ENCODE measurements around the gene CPLX4. TPM values are rescaled to one million over a fixed set of nuclear protein-coding genes. Genes with fewer than 3 reads are reported as not detected.

Gene CPLX4
- polyA plus RNA-seq, 1 experiment = not detected

GRCh38 chr18:59358414-59358711 lies 39.9 kb upstream of the CPLX4 start:
- ChIA-PET POLR2A (interaction anchor here (0.6 to 1.4 kb wide), 3 partner anchors 31 to 108 kb away, joined by 3 to 6 read pairs (median 4); no protein-coding TSS in a partner anchor), CTCF (interaction anchor here (0.7 to 3.6 kb wide), 3 partner anchors 44 to 679 kb away, joined by 3 to 20 read pairs (median 5); no protein-coding TSS in a partner anchor)
- H3K27ac ChIP-seq (ENCODE audit: low read depth, low read length) = peak overlapping the region; percentile 95
- H3K9me3 ChIP-seq (ENCODE audit: control insufficient read depth, insufficient read depth, low read length) = 0 out of 2 replicates have a peak, but pooled peaks cover 4% of the 10 kb centered on the region
- peak overlapping the region; percentile 97 for H3K4me3 ChIP-seq (ENCODE audit: low read depth, low read length)
- peaks cover 8% of the 10 kb centered on the region for H3K27me3 ChIP-seq (ENCODE audit: control insufficient read depth, insufficient read depth, low read length)
- no peak for TF ChIP-seq CTCF (IDR thresholded peaks at IDR 0.05; ENCODE audit: low read depth, low read length)
- peak; percentile 47 for DNase-seq (ENCODE audit: low read depth, low spot score)

GRCh38 chr18:59357928-59358327 lies 39.5 kb upstream of the CPLX4 start:
- H3K9me3 ChIP-seq (ENCODE audit: control insufficient read depth, insufficient read depth, low read length) = 0 out of 2 replicates have a peak, but pooled peaks cover 4% of the 10 kb centered on the region
- ChIA-PET CTCF (interaction anchor here (0.7 to 1.0 kb wide), 2 partner anchors 45 to 679 kb away, joined by 3 to 5 read pairs; no protein-coding TSS in a partner anchor), POLR2A (interaction anchor here (0.6 to 0.7 kb wide), 2 partner anchors 54 to 108 kb away, joined by 3 to 6 read pairs; no protein-coding TSS in a partner anchor)
- peak; percentile 20 for DNase-seq (ENCODE audit: low read depth, low spot score)
- H3K27ac ChIP-seq (ENCODE audit: low read depth, low read length) = no peak overlapping the region
- no peak for TF ChIP-seq CTCF (IDR thresholded peaks at IDR 0.05; ENCODE audit: low read depth, low read length)
- peak overlapping the region; percentile 97 for H3K4me3 ChIP-seq (ENCODE audit: low read depth, low read length)
- peaks cover 8% of the 10 kb centered on the region for H3K27me3 ChIP-seq (ENCODE audit: control insufficient read depth, insufficient read depth, low read length)

- Histone ChIP-seq H3K27ac (ENCODE audit: low read depth, low read length) (no peak overlapping the region), H3K27me3 (ENCODE audit: control insufficient read depth, insufficient read depth, low read length) (no peaks in the 10 kb centered on the region), H3K9me3 (ENCODE audit: control insufficient read depth, insufficient read depth, low read length) (0 out of 2 replicates have a peak, but pooled peaks cover 4% of the 10 kb centered on the region), H3K4me3 (ENCODE audit: low read depth, low read length) (no peak overlapping the region)
- TF ChIP-seq CTCF (IDR thresholded peaks at IDR 0.05; ENCODE audit: low read depth, low read length) = no peak
- no peak for DNase-seq (ENCODE audit: low read depth, low spot score)
- CTCF ChIA-PET = interaction anchor here (0.6 to 3.1 kb wide), 2 partner anchors 47 to 48 kb away, joined by 3 to 31 read pairs; no protein-coding TSS in a partner anchor
- POLR2A ChIA-PET = no interaction called here
These were observed 36.3 kb upstream of the CPLX4 start for GRCh38 chr18:59354731-59355130.

GRCh38 chr18:59353079-59353680 lies 34.7 kb upstream of the CPLX4 start:
- CTCF ChIA-PET = interaction anchor here (1.2 to 2.5 kb wide), 2 partner anchors 45 to 49 kb away, joined by 3 to 14 read pairs; no protein-coding TSS in a partner anchor
- DNase-seq (ENCODE audit: low read depth, low spot score) = no peak
- Histone ChIP-seq H3K9me3 (ENCODE audit: control insufficient read depth, insufficient read depth, low read length) (no peaks in the 10 kb centered on the region), H3K4me3 (ENCODE audit: low read depth, low read length) (no peak overlapping the region), H3K27me3 (ENCODE audit: control insufficient read depth, insufficient read depth, low read length) (no peaks in the 10 kb centered on the region), H3K27ac (ENCODE audit: low read depth, low read length) (no peak overlapping the region)
- POLR2A ChIA-PET = no interaction called here
- TF ChIP-seq CTCF (IDR thresholded peaks at IDR 0.05; ENCODE audit: low read depth, low read length) = no peak

- DNase-seq (ENCODE audit: low read depth, low spot score) = no peak
- POLR2A ChIA-PET = no interaction called here
- Histone ChIP-seq H3K4me3 (ENCODE audit: low read depth, low read length) (no peak overlapping the region), H3K27ac (ENCODE audit: low read depth, low read length) (no peak overlapping the region), H3K27me3 (ENCODE audit: control insufficient read depth, insufficient read depth, low read length) (no peaks in the 10 kb centered on the region), H3K9me3 (ENCODE audit: control insufficient read depth, insufficient read depth, low read length) (no peaks in the 10 kb centered on the region)
- CTCF ChIA-PET = interaction anchor here (0.9 to 2.5 kb wide), 3 partner anchors 44 to 471 kb away, joined by 3 to 14 read pairs (median 4); no protein-coding TSS in a partner anchor
- no peak for TF ChIP-seq CTCF (IDR thresholded peaks at IDR 0.05; ENCODE audit: low read depth, low read length)
These were observed 33.9 kb upstream of the CPLX4 start for GRCh38 chr18:59352250-59352855.
